BJ (cell line): ENCODE data around the gene NCL. TPM values are rescaled to one million over a fixed set of nuclear protein-coding genes. Genes with fewer than 3 reads are reported as not detected.

Source experiments
- CTCF ChIA-PET: fragments of 350-600 bp; formaldehyde crosslinking; extraction: SDS; loops from one replicate; lab custom pipeline; 2021; ENCODE audit warnings: antibody characterized with exemption, inconsistent platforms; lab: Yijun Ruan, JAX
- POLR2A ChIA-PET: fragments of 300-600 bp; sonication (Branson Sonifier 250); formaldehyde crosslinking; extraction: SDS; loops from one replicate; lab custom pipeline; 2021; ENCODE audit warnings: antibody characterized with exemption; lab: Charles Lee
- DNase-seq: peaks from one replicate; pipeline ENCODE4 v3.0.0-alpha.2; 2011; ENCODE audit warnings: low read depth
- H3K27me3 ChIP-seq: 2 replicates; pipeline ENCODE4 v1.6.0; 2011; ENCODE audit warnings: low read length; ENCODE audit not compliant: control insufficient read depth, insufficient read depth
- H3K36me3 ChIP-seq: 2 replicates; pipeline ENCODE4 v1.5.1; 2011; ENCODE audit warnings: low read length; ENCODE audit not compliant: control insufficient read depth, insufficient read depth
- H3K4me3 ChIP-seq: 2 replicates; pipeline ENCODE4 v1.5.1; 2011; ENCODE audit warnings: low read depth, mild to moderate bottlenecking, control low read depth, low read length
- polyA plus RNA-seq: library from polyadenylated mRNA; depleted of rRNA; stranded (reverse); fragments of >200 nt; gene quantifications from 2 replicates; pipeline ENCODE4 v1.2.3, GENCODE V29; 2011
- TF ChIP-seq, protein P1 (sequence below): IDR thresholded peaks from 2 replicates; pipeline ENCODE4 v1.5.1; 2011; ENCODE audit warnings: low read depth, mild to moderate bottlenecking, control low read depth, inconsistent platforms, low read length, moderate library complexity; ENCODE audit not compliant: insufficient read depth

Gene NCL
- polyA plus RNA-seq, 1 experiment: 76.9 TPM

DNA sequence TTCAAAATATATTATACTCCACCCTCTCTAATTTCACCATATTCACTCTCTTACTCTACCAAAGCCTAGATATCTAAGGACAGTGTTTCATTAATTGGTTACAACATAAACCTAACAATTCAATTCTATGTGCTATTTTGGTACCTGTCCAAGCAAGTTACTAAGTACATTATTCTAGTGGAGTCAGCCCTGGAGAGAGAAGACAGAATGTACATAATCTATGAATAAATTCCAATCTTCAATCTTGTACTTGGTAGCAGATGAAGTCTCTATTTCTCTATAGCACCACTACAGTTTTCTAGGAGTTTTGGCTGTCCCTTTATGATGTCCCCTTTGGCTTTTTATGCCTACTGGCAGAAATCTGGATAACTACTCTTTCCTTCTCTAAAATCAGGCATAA is 38.3 kb upstream of the NCL start:
- H3K4me3 ChIP-seq: no peak overlapping the region
- POLR2A ChIA-PET: no interaction called here
- CTCF ChIA-PET: interaction anchor here (1.1 to 1.2 kb wide), 2 partner anchors 9 to 10 kb away, joined by 3 read pairs; no protein-coding TSS in a partner anchor
- TF ChIP-seq, protein P1, sequence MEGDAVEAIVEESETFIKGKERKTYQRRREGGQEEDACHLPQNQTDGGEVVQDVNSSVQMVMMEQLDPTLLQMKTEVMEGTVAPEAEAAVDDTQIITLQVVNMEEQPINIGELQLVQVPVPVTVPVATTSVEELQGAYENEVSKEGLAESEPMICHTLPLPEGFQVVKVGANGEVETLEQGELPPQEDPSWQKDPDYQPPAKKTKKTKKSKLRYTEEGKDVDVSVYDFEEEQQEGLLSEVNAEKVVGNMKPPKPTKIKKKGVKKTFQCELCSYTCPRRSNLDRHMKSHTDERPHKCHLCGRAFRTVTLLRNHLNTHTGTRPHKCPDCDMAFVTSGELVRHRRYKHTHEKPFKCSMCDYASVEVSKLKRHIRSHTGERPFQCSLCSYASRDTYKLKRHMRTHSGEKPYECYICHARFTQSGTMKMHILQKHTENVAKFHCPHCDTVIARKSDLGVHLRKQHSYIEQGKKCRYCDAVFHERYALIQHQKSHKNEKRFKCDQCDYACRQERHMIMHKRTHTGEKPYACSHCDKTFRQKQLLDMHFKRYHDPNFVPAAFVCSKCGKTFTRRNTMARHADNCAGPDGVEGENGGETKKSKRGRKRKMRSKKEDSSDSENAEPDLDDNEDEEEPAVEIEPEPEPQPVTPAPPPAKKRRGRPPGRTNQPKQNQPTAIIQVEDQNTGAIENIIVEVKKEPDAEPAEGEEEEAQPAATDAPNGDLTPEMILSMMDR: no peak
- no peaks in the 10 kb centered on the region for H3K36me3 ChIP-seq
- DNase-seq: no peak
- H3K27me3 ChIP-seq: no peaks in the 10 kb centered on the region

DNA sequence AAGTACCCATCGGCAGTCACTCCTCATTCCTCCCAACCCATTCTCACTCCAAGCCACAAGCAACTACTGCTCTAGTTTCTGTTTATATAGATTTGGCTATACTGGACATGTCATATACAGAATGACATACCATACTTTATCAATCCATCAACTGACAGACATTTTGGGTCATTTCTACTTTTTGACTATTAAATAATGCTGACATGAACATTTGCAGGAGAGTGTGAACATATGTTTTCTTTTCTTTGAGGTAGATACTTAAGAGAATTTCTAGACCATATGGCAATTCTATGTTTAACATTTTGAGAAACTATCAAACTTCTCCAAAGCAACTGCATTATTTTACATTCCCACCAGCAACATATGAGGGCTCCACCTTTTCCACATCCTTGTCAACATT is 33.4 kb upstream of the NCL start:
- ChIA-PET CTCF (interaction anchor here (0.6 to 0.7 kb wide), 2 partner anchors 18 to 1790 kb away, joined by 3 to 4 read pairs; no protein-coding TSS in a partner anchor), POLR2A (no interaction called here)
- Histone ChIP-seq H3K4me3 (no peak overlapping the region), H3K27me3 (no peaks in the 10 kb centered on the region), H3K36me3 (no peaks in the 10 kb centered on the region)
- TF ChIP-seq, protein P1: no peak
- no peak for DNase-seq

- ChIA-PET CTCF (no interaction called here), POLR2A (no interaction called here)
These were observed 30.4 kb upstream of the NCL start for GRCh38 chr2:231494669-231495068.

DNA sequence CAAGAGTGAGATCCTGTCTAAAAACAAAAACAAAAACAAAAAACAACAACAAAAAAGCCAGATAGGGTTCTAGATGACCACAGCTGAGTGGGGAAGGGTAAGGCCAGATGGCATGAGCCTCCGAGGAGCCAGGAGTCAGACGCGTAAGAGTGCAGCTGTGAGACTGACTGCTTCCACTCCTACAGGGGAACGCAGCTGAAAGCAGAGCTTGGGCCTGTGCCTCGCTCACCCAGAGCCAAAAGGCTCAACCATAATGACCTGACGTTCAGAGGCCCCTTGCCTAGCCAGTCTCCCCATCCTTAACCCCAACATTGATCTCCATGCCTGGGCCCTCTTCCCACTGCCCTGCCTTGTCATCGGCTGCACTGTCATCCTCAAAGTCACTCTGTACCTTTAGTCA is 26.5 kb upstream of the NCL start:
- Histone ChIP-seq H3K36me3 (no peaks in the 10 kb centered on the region), H3K4me3 (no peak overlapping the region), H3K27me3 (no peaks in the 10 kb centered on the region)
- ChIA-PET POLR2A (no interaction called here), CTCF (interaction anchor here (0.9 to 1.6 kb wide), 4 partner anchors 8 to 27 kb away, joined by 3 to 5 read pairs (median 4); no protein-coding TSS in a partner anchor)
- DNase-seq: no peak
- TF ChIP-seq, protein P1: no peak

More at GRCh38 chr2:231494669-231495068, 30.4 kb upstream of the NCL start:
- Histone ChIP-seq H3K36me3 (no peaks in the 10 kb centered on the region), H3K4me3 (no peak overlapping the region), H3K27me3 (no peaks in the 10 kb centered on the region)
- TF ChIP-seq, protein P1: no peak
- DNase-seq: no peak

- Histone ChIP-seq H3K27me3 (no peaks in the 10 kb centered on the region), H3K36me3 (no peaks in the 10 kb centered on the region), H3K4me3 (no peak overlapping the region)
- ChIA-PET POLR2A (no interaction called here), CTCF (interaction anchor here (0.9 to 1.4 kb wide), 4 partner anchors 15 to 28 kb away, joined by 3 to 4 read pairs (median 3); no protein-coding TSS in a partner anchor)
- DNase-seq: no peak
- TF ChIP-seq, protein P1: peak; percentile 28; the same call in 1 of the 2 replicates
These were observed 25.7 kb upstream of the NCL start for GRCh38 chr2:231489990-231490389.
